IPS DF 19.7 (cell line): ENCODE data around the gene EEF1A1.

Experiments used
- DNase-seq: peaks from one replicate; pipeline ENCODE4 v3.0.0-alpha.2; 2013; ENCODE audit warnings: low read depth, low spot score

The EEF1A1 gene

DNA sequence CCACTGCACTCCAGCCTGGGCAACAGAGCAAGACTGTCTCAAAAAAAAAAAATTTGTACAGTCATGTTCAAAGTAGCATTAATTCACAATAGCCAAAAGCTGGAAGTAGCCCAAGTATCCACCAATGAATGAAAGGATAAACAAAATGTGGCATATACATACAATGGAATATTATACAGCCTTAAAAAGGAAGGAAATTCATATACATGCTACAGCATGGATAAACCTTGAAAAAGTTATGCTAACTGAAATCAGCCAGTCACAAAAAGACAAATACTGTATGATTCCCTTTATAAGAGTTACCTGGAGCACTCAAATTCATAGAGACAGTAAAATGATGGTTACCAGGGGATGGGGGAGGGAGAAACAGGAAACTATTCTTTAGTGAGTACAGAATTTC lies 15.7 kb downstream of the EEF1A1 start:
- DNase-seq = no peak

DNA sequence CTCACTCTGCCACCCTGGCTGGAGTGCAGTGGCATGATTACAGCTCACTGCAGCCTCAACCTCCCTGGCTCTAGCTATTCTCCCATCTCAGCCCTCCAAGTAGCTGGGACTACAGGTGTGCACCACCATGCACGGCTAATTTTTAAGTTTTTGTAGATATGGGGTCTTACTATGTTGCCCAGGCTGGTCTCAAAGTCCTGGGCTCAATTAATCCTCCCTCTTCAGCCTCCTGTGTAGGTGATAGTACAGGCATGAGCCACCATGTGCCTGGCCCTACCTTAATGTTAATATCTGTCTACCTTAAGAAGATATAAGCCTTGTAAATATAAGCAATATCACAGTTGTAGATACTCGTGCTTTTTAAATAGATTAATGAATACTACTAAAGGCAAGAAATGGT lies 16.7 kb downstream of the EEF1A1 start:
- no peak for DNase-seq

GRCh38 chr6:73503027-73503772 lies 17.6 kb downstream of the EEF1A1 start:
- no peak for DNase-seq

- no peak for DNase-seq
Measured at GRCh38 chr6:73497915-73498314, 22.9 kb downstream of the EEF1A1 start.

DNA sequence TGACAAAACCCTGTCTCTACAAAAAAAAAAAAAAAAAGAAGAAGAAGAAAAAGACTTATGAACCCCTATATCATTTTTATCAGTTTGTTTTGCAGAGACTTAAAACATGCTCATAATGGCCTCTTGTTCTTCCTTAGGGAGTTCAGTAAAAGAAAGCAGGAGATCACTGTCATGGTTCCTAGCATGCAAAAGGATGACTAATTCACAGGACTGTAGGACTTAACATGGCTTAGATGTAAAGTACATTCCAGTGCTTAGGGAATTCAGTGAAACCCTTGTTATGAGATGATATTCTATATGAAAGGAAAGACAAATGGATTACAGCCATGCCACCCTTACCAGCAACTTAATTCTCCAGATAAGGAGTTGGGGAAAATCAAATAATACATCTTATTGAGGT lies 29.5 kb downstream of the EEF1A1 start:
- DNase-seq = no peak

- DNase-seq = no peak
Measured at GRCh38 chr6:73487473-73487872, 33.4 kb downstream of the EEF1A1 start.

GRCh38 chr6:73484438-73484837 lies 36.4 kb downstream of the EEF1A1 start:
- no peak for DNase-seq

- no peak for DNase-seq
Measured at GRCh38 chr6:73481969-73482368, 38.9 kb downstream of the EEF1A1 start.

GRCh38 chr6:73477407-73477806 lies 43.4 kb downstream of the EEF1A1 start:
- DNase-seq = no peak

DNA sequence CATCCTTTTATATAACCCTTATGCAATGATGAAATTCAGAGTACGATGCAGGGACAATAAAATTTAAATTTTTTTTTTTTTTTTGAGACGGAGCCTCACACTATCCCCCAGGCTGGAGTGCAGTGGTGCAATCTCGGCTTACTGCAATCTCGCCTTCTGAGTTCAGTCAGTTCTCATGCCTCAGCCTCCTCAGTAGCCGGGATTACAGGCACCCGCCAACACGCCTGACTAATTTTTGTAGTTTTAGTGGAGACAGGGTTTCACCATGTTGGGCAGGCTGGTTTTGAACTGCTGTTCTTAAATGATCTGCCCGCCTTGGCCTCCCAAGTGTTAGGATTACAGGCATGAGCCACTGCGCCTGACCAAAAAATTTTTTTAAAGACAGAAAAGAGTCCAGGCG lies 44.1 kb downstream of the EEF1A1 start:
- no peak for DNase-seq

DNA sequence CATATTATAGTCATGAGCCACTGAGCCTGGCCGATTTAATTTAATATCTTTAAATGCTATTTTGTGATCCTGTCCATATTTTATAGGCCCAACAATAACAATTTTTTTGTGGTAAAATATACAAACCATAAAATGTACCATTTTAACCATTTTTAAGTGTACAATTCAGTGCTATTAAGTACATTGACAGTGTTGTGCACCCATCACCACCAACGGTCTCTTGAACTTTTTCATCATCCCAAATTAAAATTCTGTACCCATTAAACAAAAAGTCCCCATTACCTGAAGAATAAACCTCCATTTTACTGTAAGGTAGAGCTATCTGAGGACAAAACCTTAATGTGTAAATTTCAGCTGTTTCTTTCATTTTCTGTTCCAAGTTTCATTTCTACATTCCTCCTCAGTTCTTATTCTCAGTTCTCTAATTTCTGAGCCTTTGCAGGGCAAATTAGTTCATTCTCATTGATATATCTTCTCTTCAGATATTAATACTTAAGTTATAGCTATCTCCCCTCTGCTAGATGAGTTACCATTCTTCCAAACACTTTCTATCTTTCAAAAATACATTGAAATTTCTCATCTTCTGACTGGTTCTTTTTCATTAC lies 49.0 kb downstream of the EEF1A1 start:
- DNase-seq = no peak
